OCI-LY7 (cell line): ENCODE measurements around the gene SGSM2. TPM values are rescaled to one million over a fixed set of nuclear protein-coding genes. Genes with fewer than 3 reads are reported as not detected.

Experiments used
- BruUV-seq: library from RNA; stranded (reverse); fragments of 400-500 nt; replicated peaks from 2 replicates; lab custom pipeline; 2021; lab: Mats Ljungman, UMichigan
- CTCF ChIA-PET: fragments of 300-600 bp; sonication (Branson Sonifier 250); formaldehyde crosslinking; loops from one replicate; lab custom pipeline; 2022; ENCODE audit warnings: antibody characterized with exemption; ENCODE audit not compliant: unreplicated experiment; lab: Charles Lee
- POLR2A ChIA-PET: fragments of 300-600 bp; sonication (Branson Sonifier 250); formaldehyde crosslinking; loops from one replicate; lab custom pipeline; 2022; ENCODE audit warnings: antibody characterized with exemption; lab: Charles Lee
- DNase-seq: peaks from one replicate; pipeline ENCODE4 v3.0.0-alpha.2; 2015; ENCODE audit warnings: low spot score
- H2AFZ ChIP-seq: fragments of 200-600 bp; sonication (generic), shearing (Covaris generic); 2 replicates; pipeline ENCODE4 v1.6.1; 2014; ENCODE audit warnings: mild to moderate bottlenecking, antibody characterized with exemption, low read length, moderate library complexity
- H3K27ac ChIP-seq: fragments of 200-600 bp; sonication (generic); 2 replicates; pipeline ENCODE4 v1.5.1; 2014; ENCODE audit warnings: mixed run types, low read depth, mild to moderate bottlenecking, moderate library complexity, low read length, inconsistent platforms; ENCODE audit not compliant: poor library complexity, severe bottlenecking
- H3K36me3 ChIP-seq: fragments of 200-600 bp; sonication (generic); 2 replicates; pipeline ENCODE4 v1.6.1; 2014; ENCODE audit warnings: mild to moderate bottlenecking, antibody characterized with exemption, low read length, moderate library complexity, mixed read lengths; ENCODE audit not compliant: insufficient read depth
- H3K4me1 ChIP-seq: fragments of 200-600 bp; sonication (generic); 2 replicates; pipeline ENCODE4 v1.5.1; 2014; ENCODE audit warnings: mild to moderate bottlenecking, low read length; ENCODE audit not compliant: insufficient read depth, poor library complexity, severe bottlenecking
- H3K4me2 ChIP-seq: fragments of 200-600 bp; sonication (generic); 2 replicates; pipeline ENCODE4 v1.6.1; 2014; ENCODE audit warnings: mild to moderate bottlenecking, low read length
- H3K4me3 ChIP-seq: fragments of 200-600 bp; sonication (generic); 2 replicates; pipeline ENCODE4 v1.5.1; 2014; ENCODE audit warnings: mild to moderate bottlenecking, low read depth, low read length; ENCODE audit not compliant: poor library complexity, severe bottlenecking
- H3K79me2 ChIP-seq: fragments of 200-600 bp; sonication (generic); 2 replicates; pipeline ENCODE4 v1.6.1; 2016; ENCODE audit warnings: low read depth, mild to moderate bottlenecking, low read length, moderate library complexity, mixed read lengths; ENCODE audit not compliant: insufficient read depth
- H3K9me2 ChIP-seq: fragments of 200-600 bp; sonication (generic); 2 replicates; pipeline ENCODE4 v1.6.1; 2016; ENCODE audit warnings: mild to moderate bottlenecking, low read length, mixed read lengths; ENCODE audit not compliant: insufficient read depth
- H3K9me3 ChIP-seq: fragments of 200-600 bp; sonication (generic); 2 replicates; pipeline ENCODE4 v1.6.1; 2014; ENCODE audit warnings: mild to moderate bottlenecking, mixed run types, low read length, mixed read lengths
- H4K20me1 ChIP-seq: fragments of 200-600 bp; sonication (generic); 2 replicates; pipeline ENCODE4 v1.6.1; 2014; ENCODE audit warnings: mild to moderate bottlenecking, antibody characterized with exemption, low read length, moderate library complexity, mixed read lengths; ENCODE audit not compliant: insufficient read depth
- EZH2phosphoT487 ChIP-seq: fragments of 200-600 bp; sonication (generic); IDR thresholded peaks from 2 replicates; pipeline ENCODE4 v1.6.1; 2018; ENCODE audit warnings: low read depth, borderline replicate concordance, mild to moderate bottlenecking, mixed run types, antibody characterized with exemption, low read length, moderate library complexity, mixed read lengths
- intact Hi-C: fragments of 100-400 bp; cut with micrococcal nuclease; formaldehyde crosslinking; loops from one replicate; pipeline ENCODE4 v1.10.0; 2022; ENCODE audit not compliant: unreplicated experiment
- total RNA-seq, 2 experiments: library from RNA; depleted of rRNA in 1 of 2; stranded (reverse); fragments of >200 nt in 1 of 2; shearing (Covaris generic) in 1 of 2; gene quantifications; 2 replicates each; pipeline ENCODE4 v1.2.3, GENCODE V29; 2014 to 2022
- TF ChIP-seq, protein P1 (sequence below): fragments of 200-600 bp; sonication (generic); conservative IDR thresholded peaks from 2 replicates; pipeline ENCODE4 v1.5.1; 2014; ENCODE audit warnings: mild to moderate bottlenecking, antibody characterized with exemption, low read length, moderate library complexity, mixed read lengths

The SGSM2 gene
- total RNA-seq, 2 experiments from 2014 or later = 44.0 to 50.6 TPM

DNA sequence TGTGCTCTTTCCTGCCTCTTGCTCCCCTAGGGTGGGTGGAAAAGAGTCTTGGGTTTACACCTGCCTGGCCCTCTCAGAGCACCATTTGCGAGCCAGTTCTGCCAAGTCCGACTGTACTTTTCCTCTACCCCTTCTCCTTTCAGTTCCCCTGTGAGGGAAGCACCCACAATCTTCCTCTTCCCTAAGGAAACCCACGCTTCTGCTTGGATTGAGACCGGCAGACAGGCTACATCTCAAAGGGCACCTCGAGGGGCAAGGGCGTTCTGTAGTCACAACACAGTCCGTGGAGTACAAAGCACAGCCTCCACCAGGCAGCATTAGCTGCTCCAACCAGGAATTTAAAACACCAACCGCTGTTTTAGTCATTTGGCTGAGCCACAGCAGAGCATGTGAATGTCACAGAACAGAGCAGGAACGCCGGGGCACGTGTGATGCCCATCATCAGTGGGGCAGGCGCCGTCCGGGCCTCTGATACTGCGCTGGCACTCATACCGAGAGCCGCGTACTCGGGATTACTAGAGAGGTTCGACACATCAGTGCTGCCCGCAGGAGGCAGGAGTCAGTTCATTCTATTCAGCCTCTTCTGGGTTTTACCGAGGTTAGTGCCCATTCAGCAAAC lies 77.3 kb downstream of the SGSM2 start:
- no peak overlapping the region for H3K4me3 ChIP-seq
- no peaks in the 10 kb centered on the region for H3K79me2 ChIP-seq
- TF ChIP-seq, protein P1, sequence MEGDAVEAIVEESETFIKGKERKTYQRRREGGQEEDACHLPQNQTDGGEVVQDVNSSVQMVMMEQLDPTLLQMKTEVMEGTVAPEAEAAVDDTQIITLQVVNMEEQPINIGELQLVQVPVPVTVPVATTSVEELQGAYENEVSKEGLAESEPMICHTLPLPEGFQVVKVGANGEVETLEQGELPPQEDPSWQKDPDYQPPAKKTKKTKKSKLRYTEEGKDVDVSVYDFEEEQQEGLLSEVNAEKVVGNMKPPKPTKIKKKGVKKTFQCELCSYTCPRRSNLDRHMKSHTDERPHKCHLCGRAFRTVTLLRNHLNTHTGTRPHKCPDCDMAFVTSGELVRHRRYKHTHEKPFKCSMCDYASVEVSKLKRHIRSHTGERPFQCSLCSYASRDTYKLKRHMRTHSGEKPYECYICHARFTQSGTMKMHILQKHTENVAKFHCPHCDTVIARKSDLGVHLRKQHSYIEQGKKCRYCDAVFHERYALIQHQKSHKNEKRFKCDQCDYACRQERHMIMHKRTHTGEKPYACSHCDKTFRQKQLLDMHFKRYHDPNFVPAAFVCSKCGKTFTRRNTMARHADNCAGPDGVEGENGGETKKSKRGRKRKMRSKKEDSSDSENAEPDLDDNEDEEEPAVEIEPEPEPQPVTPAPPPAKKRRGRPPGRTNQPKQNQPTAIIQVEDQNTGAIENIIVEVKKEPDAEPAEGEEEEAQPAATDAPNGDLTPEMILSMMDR = no peak
- TF ChIP-seq EZH2phosphoT487 = no peak
- H3K9me2 ChIP-seq = no peaks in the 10 kb centered on the region
- H3K27ac ChIP-seq = no peak overlapping the region
- DNase-seq = no peak
- no peak overlapping the region for H3K4me2 ChIP-seq
- BruUV-seq = no TSS peak
- intact Hi-C loops = no loop called here
- ChIA-PET POLR2A (no interaction called here), CTCF (no interaction called here)
- H3K36me3 ChIP-seq = peaks cover 63% of the 10 kb centered on the region
- no peak overlapping the region for H2AFZ ChIP-seq
- H3K9me3 ChIP-seq = no peaks in the 10 kb centered on the region
- H3K4me1 ChIP-seq = no peaks in the 10 kb centered on the region
- H4K20me1 ChIP-seq = no peaks in the 10 kb centered on the region; the same call in 1 of the 2 replicates

DNA sequence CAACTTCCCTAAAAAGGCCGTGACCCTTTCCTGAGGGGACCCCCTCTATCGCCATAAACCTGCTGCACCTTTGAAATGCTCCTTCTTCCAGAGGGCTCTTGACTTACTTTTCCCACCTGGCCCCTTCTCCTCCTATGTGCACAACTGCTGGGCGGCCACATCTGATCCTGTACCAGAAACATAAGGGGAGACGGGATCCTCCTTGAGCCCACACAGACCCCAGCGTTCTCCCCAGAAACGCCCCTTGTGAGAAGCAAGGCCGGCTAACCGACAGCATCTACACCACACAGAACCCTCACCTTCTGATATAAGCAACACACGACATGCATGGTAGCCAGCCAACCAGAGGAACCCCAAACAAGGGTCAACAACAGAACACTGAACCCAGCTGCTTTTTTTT lies 77.8 kb downstream of the SGSM2 start:
- CTCF ChIA-PET = interaction anchor here (1.7 kb wide), 1 partner anchor 33 kb away, joined by 23 read pairs; no protein-coding TSS in a partner anchor
- peaks cover 68% of the 10 kb centered on the region for H3K36me3 ChIP-seq
- POLR2A ChIA-PET = interaction anchor here (1.2 to 2.0 kb wide), 4 partner anchors 13 to 34 kb away, joined by 3 to 9 read pairs (median 7); no protein-coding TSS in a partner anchor
- no peak overlapping the region for H3K27ac ChIP-seq
- BruUV-seq = no TSS peak
- H3K9me3 ChIP-seq = no peaks in the 10 kb centered on the region
- H4K20me1 ChIP-seq = no peaks in the 10 kb centered on the region; the same call in 1 of the 2 replicates
- DNase-seq = no peak
- no peak overlapping the region for H3K4me3 ChIP-seq
- no peaks in the 10 kb centered on the region for H3K9me2 ChIP-seq
- intact Hi-C loops = no loop called here
- H3K4me2 ChIP-seq = no peak overlapping the region
- H2AFZ ChIP-seq = no peak overlapping the region
- H3K79me2 ChIP-seq = no peaks in the 10 kb centered on the region
- TF ChIP-seq EZH2phosphoT487 = no peak
- TF ChIP-seq, protein P1 = no peak
- no peaks in the 10 kb centered on the region for H3K4me1 ChIP-seq
